Fibroblast of lung (primary cell): ENCODE data around the gene PIK3C3. TPM values are rescaled to one million over a fixed set of nuclear protein-coding genes. Genes with fewer than 3 reads are reported as not detected.

Experiments used
- DNase-seq, 2 donors: peaks; one replicate each; pipeline versions ENCODE4 v3.0.0 to v3.0.0-alpha.2; 2010; ENCODE audit warnings: low read depth in 2 of 2
- H2AFZ ChIP-seq: 2 replicates; pipeline ENCODE4 v1.5.1; 2012; ENCODE audit warnings: low read length, control low read depth, inconsistent platforms
- H3K27ac ChIP-seq: 2 replicates; pipeline ENCODE4 v1.5.1; 2011; ENCODE audit warnings: low read length, control low read depth; ENCODE audit not compliant: insufficient read depth
- H3K27me3 ChIP-seq: 2 replicates; pipeline ENCODE4 v1.5.1; 2011; ENCODE audit warnings: mild to moderate bottlenecking, low read length; ENCODE audit not compliant: control insufficient read depth, insufficient read depth
- H3K36me3 ChIP-seq: 2 replicates; pipeline ENCODE4 v1.5.1; 2011; ENCODE audit warnings: low read length; ENCODE audit not compliant: control insufficient read depth, insufficient read depth
- H3K4me1 ChIP-seq: 2 replicates; pipeline ENCODE4 v1.5.1; 2011; ENCODE audit warnings: low read length; ENCODE audit not compliant: control insufficient read depth, insufficient read depth; ENCODE audit errors: extremely low read depth
- H3K4me2 ChIP-seq: 2 replicates; pipeline ENCODE4 v1.5.1; 2011; ENCODE audit warnings: low read length, control low read depth; ENCODE audit not compliant: insufficient read depth; ENCODE audit errors: extremely low read depth
- H3K4me3 ChIP-seq, 4 experiments: fragments of 200-600 bp in 1 of 4; sonication (generic) in 1 of 4; replicated peaks in 1 of 4; 2 replicates each; pipeline ENCODE4 v1.5.1; 2011 to 2016; ENCODE audit warnings: low read length in 4 of 4, low read depth in 3 of 4, mild to moderate bottlenecking in 3 of 4, control low read depth in 2 of 4, inconsistent platforms in 1 of 4, mixed read lengths in 1 of 4; ENCODE audit not compliant: insufficient read depth in 1 of 4; ENCODE audit errors: control extremely low read depth in 1 of 4
- H3K79me2 ChIP-seq: 2 replicates; pipeline ENCODE4 v1.5.1; 2012; ENCODE audit warnings: mild to moderate bottlenecking, low read length, inconsistent platforms; ENCODE audit not compliant: control insufficient read depth, insufficient read depth
- H3K9ac ChIP-seq: 2 replicates; pipeline ENCODE4 v1.5.1; 2011; ENCODE audit warnings: mild to moderate bottlenecking, low read length, control low read depth; ENCODE audit not compliant: insufficient read depth
- H3K9me3 ChIP-seq: 2 replicates; pipeline ENCODE4 v1.5.1; 2012; ENCODE audit warnings: low read depth, low read length; ENCODE audit not compliant: control insufficient read depth, insufficient read depth
- H4K20me1 ChIP-seq: 2 replicates; pipeline ENCODE4 v1.5.1; 2011; ENCODE audit warnings: low read length; ENCODE audit not compliant: control insufficient read depth, insufficient read depth; ENCODE audit errors: extremely low read depth
- CTCF ChIP-seq, 2 donors: IDR thresholded peaks in 1 of 2; conservative IDR thresholded peaks in 1 of 2; 1 replicate in 1 of 2; 2 replicates in 1 of 2; pipeline ENCODE4 v1.5.1; 2011 to 2012; ENCODE audit warnings: low read length in 2 of 2, control low read depth in 1 of 2, inconsistent platforms in 1 of 2, low read depth in 1 of 2, mild to moderate bottlenecking in 1 of 2
- EZH2 ChIP-seq: IDR thresholded peaks from 2 replicates; pipeline ENCODE4 v1.5.1; 2012; ENCODE audit warnings: low read length, control low read depth, mild to moderate bottlenecking; ENCODE audit errors: missing control alignments
- polyA plus RNA-seq, 2 donors: library from polyadenylated mRNA; depleted of rRNA in 1 of 2; stranded (reverse) in 1 of 2; unstranded in 1 of 2; fragments of >200 nt; gene quantifications; 2 replicates each; pipeline ENCODE4 v1.2.1, GENCODE V29; 2011 to 2012; ENCODE audit warnings: missing spikeins in 1 of 2
- total RNA-seq: library from RNA; depleted of rRNA; stranded (reverse); fragments of >200 nt; gene quantifications from 2 replicates; pipeline ENCODE4 v1.2.1, GENCODE V29; 2014

Gene PIK3C3
- total and polyA plus RNA-seq, 2 donors (not counting 1 experiment from before 2014, with no cell fraction given), result 28.9 to 58.6 TPM

GRCh38 chr18:42078711-42079110 lies 123.7 kb downstream of the PIK3C3 start:
- H3K4me1 ChIP-seq, result no peaks in the 10 kb centered on the region
- no peak overlapping the region for H3K27ac ChIP-seq
- no peaks in the 10 kb centered on the region for H3K36me3 ChIP-seq
- DNase-seq, result peak; percentile 51 to 55
- no peak overlapping the region for H3K4me3 ChIP-seq
- no peaks in the 10 kb centered on the region for H3K79me2 ChIP-seq
- no peak overlapping the region for H3K9ac ChIP-seq
- no peaks in the 10 kb centered on the region for H3K27me3 ChIP-seq
- no peaks in the 10 kb centered on the region for H4K20me1 ChIP-seq
- TF ChIP-seq CTCF (conservative IDR thresholded peaks at IDR 0.05 in 1 of 2, IDR thresholded peaks at IDR 0.05 in 1 of 2; ENCODE audit: low read depth in 1 of 2, low read length in 2 of 2), result no peak
- no peak for TF ChIP-seq EZH2
- H3K9me3 ChIP-seq, result no peaks in the 10 kb centered on the region
- no peak overlapping the region for H2AFZ ChIP-seq
- no peak overlapping the region for H3K4me2 ChIP-seq

GRCh38 chr18:42080340-42080739 lies 125.3 kb downstream of the PIK3C3 start:
- Histone ChIP-seq H3K36me3 (no peaks in the 10 kb centered on the region), H3K4me3 (no peak overlapping the region), H3K4me1 (no peaks in the 10 kb centered on the region), H3K27me3 (no peaks in the 10 kb centered on the region), H4K20me1 (no peaks in the 10 kb centered on the region), H3K27ac (no peak overlapping the region), H2AFZ (no peak overlapping the region), H3K4me2 (no peak overlapping the region), H3K9ac (no peak overlapping the region), H3K79me2 (no peaks in the 10 kb centered on the region), H3K9me3 (no peaks in the 10 kb centered on the region)
- DNase-seq, result peak in 1 of 2 donors; percentile 9
- no peak for TF ChIP-seq CTCF (conservative IDR thresholded peaks at IDR 0.05 in 1 of 2, IDR thresholded peaks at IDR 0.05 in 1 of 2; ENCODE audit: low read depth in 1 of 2, low read length in 2 of 2)
- no peak for TF ChIP-seq EZH2

GRCh38 chr18:42082415-42083234 lies 127.6 kb downstream of the PIK3C3 start:
- Histone ChIP-seq H3K27ac (no peak overlapping the region), H2AFZ (no peak overlapping the region), H3K9ac (no peak overlapping the region), H3K9me3 (no peaks in the 10 kb centered on the region), H3K4me1 (no peaks in the 10 kb centered on the region), H4K20me1 (no peaks in the 10 kb centered on the region), H3K79me2 (no peaks in the 10 kb centered on the region), H3K27me3 (no peaks in the 10 kb centered on the region), H3K36me3 (no peaks in the 10 kb centered on the region), H3K4me3 (no peak overlapping the region), H3K4me2 (no peak overlapping the region)
- DNase-seq, result no peak
- TF ChIP-seq EZH2, result no peak
